GM12878 (cell line): ENCODE measurements around the gene RGS2. TPM values are rescaled to one million over a fixed set of nuclear protein-coding genes. Genes with fewer than 3 reads are reported as not detected.

ENCODE experiments used
- ATAC-seq: fragments of 200-7000 bp; cut with Tn5 transposase; 3 replicates; pipeline ENCODE4 v1.9.1; 2020; ENCODE audit warnings: mild to moderate bottlenecking, moderate library complexity
- BruUV-seq: library from RNA; stranded (reverse); fragments of 400-500 nt; replicated peaks from 2 replicates; lab custom pipeline; 2021; lab: Mats Ljungman, UMichigan
- CTCF ChIA-PET: fragments of 300-600 bp; sonication (Branson Sonifier 250); formaldehyde crosslinking; extraction: SDS; loops from one replicate; lab custom pipeline; 2021; ENCODE audit warnings: inconsistent platforms; lab: Yijun Ruan, JAX
- POLR2A ChIA-PET: fragments of 350-600 bp; formaldehyde crosslinking; extraction: SDS; loops from one replicate; lab custom pipeline; 2021; ENCODE audit warnings: inconsistent platforms; lab: Charles Lee
- RAD21 ChIA-PET: fragments of 300-600 bp; sonication (Branson Sonifier 250); formaldehyde crosslinking; loops from one replicate; lab custom pipeline; 2023; ENCODE audit warnings: antibody characterized with exemption; ENCODE audit not compliant: unreplicated experiment; lab: Charles Lee
- SMC1A ChIA-PET: fragments of 300-600 bp; sonication (Branson Sonifier 250); formaldehyde crosslinking; loops from one replicate; lab custom pipeline; 2023; ENCODE audit not compliant: unreplicated experiment, uncharacterized antibody; lab: Charles Lee
- DNase-seq: peaks from one replicate; pipeline ENCODE4 v3.0.0-alpha.2; 2011; ENCODE audit warnings: low read depth, low spot score
- FAIRE-seq: peaks from 3 replicates; lab custom pipeline; 2011; peaks lifted over from hg19 to GRCh38; lab: Jason Lieb, UNC
- H2AFZ ChIP-seq: 2 replicates; pipeline ENCODE4 v1.6.0; 2011; ENCODE audit warnings: low read depth, low read length, control low read depth; ENCODE audit not compliant: control insufficient read depth
- H3K27ac ChIP-seq: 2 replicates; pipeline ENCODE4 v1.5.1; 2011; ENCODE audit warnings: control low read depth; ENCODE audit not compliant: control insufficient read depth, insufficient read depth
- H3K27me3 ChIP-seq, 2 experiments: replicated peaks in 1 of 2; 2 replicates each; pipeline versions ENCODE4 v1.6.0 to v1.6.1; 2011; ENCODE audit warnings: low read length in 1 of 2; ENCODE audit not compliant: control insufficient read depth in 2 of 2, insufficient read depth in 2 of 2
- H3K36me3 ChIP-seq, 2 experiments: 2 replicates each; pipeline ENCODE4 v1.5.1; 2011; ENCODE audit warnings: low read length in 1 of 2; ENCODE audit not compliant: control insufficient read depth in 2 of 2, insufficient read depth in 2 of 2
- H3K4me1 ChIP-seq: 2 replicates; pipeline ENCODE4 v1.6.1; 2011; ENCODE audit warnings: mild to moderate bottlenecking, low read length, moderate library complexity, mixed read lengths; ENCODE audit not compliant: control insufficient read depth, insufficient read depth
- H3K4me2 ChIP-seq: 2 replicates; pipeline ENCODE4 v1.6.0; 2011; ENCODE audit warnings: control low read depth; ENCODE audit not compliant: control insufficient read depth, insufficient read depth
- H3K4me3 ChIP-seq: fragments of 200-600 bp; sonication (generic); 2 replicates; pipeline ENCODE4 v1.5.1; 2016
- H3K79me2 ChIP-seq: 2 replicates; pipeline ENCODE4 v1.6.0; 2011; ENCODE audit warnings: low read length; ENCODE audit not compliant: control insufficient read depth, insufficient read depth
- H3K9ac ChIP-seq: 2 replicates; pipeline ENCODE4 v1.8.0; 2011; ENCODE audit warnings: low read length, control low read depth, mixed read lengths; ENCODE audit not compliant: control insufficient read depth, insufficient read depth
- H3K9me3 ChIP-seq: replicated peaks from 3 replicates; pipeline ENCODE4 v1.5.1; 2011; ENCODE audit warnings: mild to moderate bottlenecking, low read length; ENCODE audit not compliant: control insufficient read depth, insufficient read depth
- H4K20me1 ChIP-seq: 2 replicates; pipeline ENCODE4 v1.6.0; 2011; ENCODE audit not compliant: control insufficient read depth, insufficient read depth
- CBX5 ChIP-seq: sonication (generic); IDR thresholded peaks from 2 replicates; pipeline ENCODE4 v1.6.1; 2016; ENCODE audit warnings: low read depth, moderate library complexity, mild to moderate bottlenecking, inconsistent platforms
- EGR1 ChIP-seq, 2 experiments: IDR thresholded peaks; 1 replicate in 1 of 2; 2 replicates in 1 of 2; pipeline ENCODE4 v1.6.1; 2011 to 2012; ENCODE audit warnings: low read depth in 2 of 2, low read length in 2 of 2, borderline replicate concordance in 1 of 2, mild to moderate bottlenecking in 1 of 2, moderate library complexity in 1 of 2
- GABPA ChIP-seq: IDR thresholded peaks from 2 replicates; pipeline ENCODE4 v1.6.1; 2014; ENCODE audit warnings: antibody characterized with exemption, low read depth, mild to moderate bottlenecking, inconsistent platforms
- IRF5 ChIP-seq: fragments of 450-650 bp; IDR thresholded peaks from 2 replicates; pipeline ENCODE4 v1.6.1; 2017; ENCODE audit warnings: borderline replicate concordance
- MAX ChIP-seq: IDR thresholded peaks from 2 replicates; pipeline ENCODE4 v1.6.1; 2012; ENCODE audit warnings: low read depth, low read length, improper control_type of control experiment
- MYB ChIP-seq: fragments of 150-350 bp; IDR thresholded peaks from 2 replicates; pipeline ENCODE4 v1.6.1; 2014; ENCODE audit warnings: mild to moderate bottlenecking, low read depth, low read length, borderline replicate concordance
- POLR2A ChIP-seq: IDR thresholded peaks from 2 replicates; pipeline ENCODE4 v1.6.1; 2011; ENCODE audit warnings: low read depth, mild to moderate bottlenecking, low read length
- RCOR1 ChIP-seq: conservative IDR thresholded peaks from 2 replicates; pipeline ENCODE4 v1.6.1; 2012; ENCODE audit warnings: low read depth, low read length, improper control_type of control experiment
- RUNX3 ChIP-seq: IDR thresholded peaks from 2 replicates; pipeline ENCODE4 v1.6.1; 2012; ENCODE audit warnings: low read length, inconsistent platforms
- SP1 ChIP-seq: IDR thresholded peaks from one replicate; pipeline ENCODE4 v1.6.1; 2011; ENCODE audit warnings: low read depth, low read length
- TAF1 ChIP-seq: IDR thresholded peaks from 2 replicates; pipeline ENCODE4 v1.6.1; 2011; ENCODE audit warnings: mild to moderate bottlenecking, low read depth, low read length, borderline replicate concordance
- ZBTB40 ChIP-seq: fragments of 450-650 bp; IDR thresholded peaks from 2 replicates; pipeline ENCODE4 v1.6.1; 2016; ENCODE audit warnings: mild to moderate bottlenecking, moderate library complexity, borderline replicate concordance
- WGBS: methylation state at CpG from one replicate; pipeline ENCODE4 v1.1.6; 2016; ENCODE audit warnings: low lambda C conversion rate; ENCODE audit not compliant: insufficient replicate concordance, insufficient coverage; ENCODE audit errors: missing lambda C conversion rate; 5-methylcytosine and 5-hydroxymethylcytosine counted together
- in situ Hi-C: fragments of 300-500 bp; cut with MboI; formaldehyde crosslinking; loops from 9 replicates; pipeline ENCODE4 v1.14.3; 2018; ENCODE audit warnings: mixed read lengths
- intact Hi-C: fragments of 100-400 bp; cut with micrococcal nuclease; formaldehyde crosslinking; loops from one replicate; pipeline ENCODE4 v1.14.2; 2022; ENCODE audit not compliant: unreplicated experiment
- polyA plus RNA-seq, 11 experiments: library from polyadenylated mRNA; depleted of rRNA in 4 of 11; unstranded in 6 of 11; stranded (reverse) in 5 of 11; fragments of >200 nt; fragmentation: Nextera tagmentation in 4 of 11; fragmentation: Illumina TruSeq in 1 of 11; extraction: Ambion mirVana in 4 of 11; extraction: Trizol in 1 of 11; gene quantifications; 1 replicate in 1 of 11; 2 replicates in 10 of 11; pipeline versions ENCODE4 v1.2.1 to v1.2.3, GENCODE V29; 2011 to 2016; ENCODE audit warnings: inconsistent platforms in 2 of 11, missing spikeins in 2 of 11, low read depth in 1 of 11
- total RNA-seq, 4 experiments: library from RNA; depleted of rRNA in 3 of 4; stranded (reverse); fragments of >200 nt in 3 of 4; fragmentation: Illumina TruSeq in 1 of 4; extraction: Trizol in 1 of 4; gene quantifications; 2 replicates each; pipeline versions ENCODE4 v1.2.1 to v1.2.3, GENCODE V29; 2013 to 2021

RGS2 gene
- total and polyA plus RNA-seq, 10 of the 15 experiments (the other 5 are each of a cell fraction or from before 2014, with no cell fraction given), result 0.27 to 2.3 (median 0.98) TPM

GRCh38 chr1:192766876-192767275 lies 42.0 kb upstream of the RGS2 start:
- Histone ChIP-seq H3K36me3 (no peaks in the 10 kb centered on the region), H3K4me2 (no peak overlapping the region), H3K9ac (no peak overlapping the region), H3K4me1 (no peaks in the 10 kb centered on the region), H3K4me3 (no peak overlapping the region), H2AFZ (no peak overlapping the region), H3K79me2 (no peaks in the 10 kb centered on the region), H3K9me3 (no peaks in the 10 kb centered on the region), H4K20me1 (no peaks in the 10 kb centered on the region), H3K27ac (no peak overlapping the region), H3K27me3 (no peaks in the 10 kb centered on the region; a peak in 2 of 4 replicates)
- in situ Hi-C loops (no loop called here), intact Hi-C loops (no loop called here)
- no peak for FAIRE-seq
- ChIA-PET POLR2A (no interaction called here), SMC1A (no interaction called here), RAD21 (interaction anchor here (1.5 kb wide), 1 partner anchor 290 kb away, joined by 3 read pairs; no protein-coding TSS in a partner anchor), CTCF (interaction anchor here (0.7 kb wide), 1 partner anchor 18 kb away, joined by 3 read pairs; no protein-coding TSS in a partner anchor)
- TF ChIP-seq IRF5 (no peak), SP1 (no peak), TAF1 (no peak), CBX5 (no peak), MYB (no peak)
- no TSS peak for BruUV-seq
- ATAC-seq, result no peak
- no peak for DNase-seq
- 0% methylated on average over 3 of the region's 3 CpGs for WGBS

GRCh38 chr1:192767798-192768197 lies 41.0 kb upstream of the RGS2 start:
- no TSS peak for BruUV-seq
- H3K79me2 ChIP-seq, result no peaks in the 10 kb centered on the region
- RAD21 ChIA-PET, result no interaction called here
- no peak for ATAC-seq
- no peak overlapping the region for H3K4me3 ChIP-seq
- intact Hi-C loops, result no loop called here
- DNase-seq, result no peak
- H4K20me1 ChIP-seq, result no peaks in the 10 kb centered on the region
- no peak overlapping the region for H3K27ac ChIP-seq
- no peak for FAIRE-seq
- 77% methylated on average over 2 of the region's 2 CpGs for WGBS
- SMC1A ChIA-PET, result no interaction called here
- H3K9ac ChIP-seq, result no peak overlapping the region
- no peaks in the 10 kb centered on the region for H3K36me3 ChIP-seq
- H3K9me3 ChIP-seq, result no peaks in the 10 kb centered on the region
- H3K4me2 ChIP-seq, result no peak overlapping the region
- POLR2A ChIA-PET, result no interaction called here
- CTCF ChIA-PET, result interaction anchor here (0.7 kb wide), 1 partner anchor 17 kb away, joined by 3 read pairs; no protein-coding TSS in a partner anchor
- H3K4me1 ChIP-seq, result no peaks in the 10 kb centered on the region
- H3K27me3 ChIP-seq, result no peaks in the 10 kb centered on the region; a peak in 2 of 4 replicates
- in situ Hi-C loops, result no loop called here
- H2AFZ ChIP-seq, result no peak overlapping the region
- no peak for TF ChIP-seq GABPA
- TF ChIP-seq POLR2A, result no peak
- TF ChIP-seq EGR1 (IDR thresholded peaks at IDR 0.05; ENCODE audit: borderline replicate concordance in 1 of 2, low read depth in 2 of 2, low read length in 2 of 2), result no peak
- TF ChIP-seq ZBTB40, result no peak
- TF ChIP-seq RUNX3, result no peak
- TF ChIP-seq RCOR1, result no peak
- no peak for TF ChIP-seq MAX
